HPDE6-E6E7 (cell line): Measurements from ENCODE around the gene NDST3.
A peak's percentile ranks its signal among the peaks of the same experiment; 100 is the strongest.

ENCODE experiments used
- DNase-seq: peaks from one replicate; pipeline ENCODE4 v3.0.0; 2011; ENCODE audit warnings: missing footprints; ENCODE audit errors: extremely low spot score

NDST3 gene

DNA sequence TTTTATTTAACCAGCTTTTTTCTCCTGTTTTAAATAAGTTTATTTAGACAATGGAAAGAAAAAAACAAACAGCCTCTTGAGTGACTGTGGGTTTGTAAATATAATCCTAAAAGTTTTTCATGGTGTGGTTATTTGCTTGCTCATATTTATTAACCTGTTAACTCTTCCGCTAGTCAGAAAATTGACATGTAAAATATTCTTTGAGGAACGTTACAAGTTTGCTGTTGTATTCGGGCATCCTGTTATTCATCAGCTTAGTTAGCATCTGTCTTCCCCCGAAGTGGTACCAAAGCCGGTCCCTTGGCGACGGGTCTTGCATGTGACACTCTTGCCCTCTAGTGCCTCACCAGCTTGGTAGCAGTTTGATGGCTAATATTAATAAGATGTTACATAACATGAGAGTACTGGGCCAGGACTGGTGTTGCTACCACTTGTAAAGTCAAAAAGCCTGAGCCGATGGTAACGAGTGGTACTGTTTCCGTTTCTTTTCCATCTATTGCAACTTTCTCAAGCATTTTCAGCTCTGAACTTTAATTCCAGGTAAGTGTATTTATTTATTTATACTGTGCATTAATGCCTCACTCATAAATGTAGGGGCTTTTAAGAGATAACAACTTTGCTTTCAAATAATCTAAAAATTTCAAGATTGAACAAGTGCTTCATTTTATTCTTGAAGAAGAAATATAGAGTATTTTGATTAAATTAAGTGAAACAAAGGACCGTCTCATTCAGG lies at the start of gene NDST3:
NDST3 (plus strand) TSS at position 434 of the 733 bp plus-strand sequence. CDS start 19,425 bp downstream, outside the sequence.
- peak; percentile 63 for DNase-seq

DNA sequence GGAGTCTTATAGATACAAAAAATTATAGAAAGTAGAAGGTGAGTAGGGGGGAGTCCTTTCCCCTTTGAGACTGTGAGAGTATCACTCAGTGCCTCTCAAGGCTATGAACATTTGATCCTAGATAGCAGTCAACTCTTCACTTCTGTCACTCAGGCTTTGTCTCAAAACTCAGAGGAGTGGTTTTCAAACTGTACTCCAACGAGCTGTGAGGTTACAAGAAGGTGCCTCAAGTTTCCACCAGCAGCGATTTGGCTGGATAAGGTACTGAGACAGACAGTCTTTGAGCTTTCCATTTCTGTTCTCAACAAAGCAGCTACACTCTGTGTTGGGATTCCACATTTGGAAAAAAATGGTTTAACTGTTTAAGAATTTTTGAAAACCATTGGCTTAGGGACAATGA lies 48.0 kb upstream of the NDST3 start:
- DNase-seq = no peak

DNA sequence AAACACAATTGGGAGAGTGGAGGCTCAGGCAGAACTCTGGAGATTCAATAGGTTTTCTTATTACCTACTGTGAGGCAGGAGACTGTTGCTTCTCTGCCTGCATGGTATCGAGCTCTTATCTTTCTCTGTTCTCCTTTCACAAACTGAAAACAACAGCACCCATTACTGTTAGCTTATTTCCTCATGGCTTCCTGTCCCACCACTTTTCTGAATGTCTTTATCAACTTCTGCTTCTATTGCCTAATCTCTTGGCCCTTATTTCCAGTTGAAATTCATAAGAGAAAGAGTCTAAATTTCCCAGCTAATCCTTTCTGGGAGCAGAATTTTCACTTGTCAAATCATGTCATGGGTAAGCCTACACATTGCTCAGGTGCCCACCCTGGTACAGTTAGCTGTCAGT lies 46.8 kb upstream of the NDST3 start:
- DNase-seq = no peak

DNA sequence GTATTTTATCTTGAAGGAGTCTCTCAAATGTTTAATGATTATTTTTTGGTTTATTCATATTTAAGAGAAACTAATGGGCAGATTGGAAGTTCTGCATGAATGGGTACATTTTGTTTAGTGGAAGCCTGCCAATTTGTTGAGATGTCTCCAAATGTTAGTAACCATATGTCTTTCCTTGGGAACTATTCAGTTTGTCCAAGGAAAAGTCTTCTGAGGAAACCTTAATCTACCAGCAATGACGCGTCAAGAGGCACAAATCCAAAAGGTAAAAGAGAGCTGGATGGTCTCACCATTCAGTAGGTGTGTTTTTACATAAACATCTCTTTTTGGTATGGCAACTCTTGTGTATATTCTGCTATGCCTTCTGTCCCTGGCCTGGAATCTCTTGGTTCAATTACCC lies 37.4 kb upstream of the NDST3 start:
- DNase-seq = no peak

DNA sequence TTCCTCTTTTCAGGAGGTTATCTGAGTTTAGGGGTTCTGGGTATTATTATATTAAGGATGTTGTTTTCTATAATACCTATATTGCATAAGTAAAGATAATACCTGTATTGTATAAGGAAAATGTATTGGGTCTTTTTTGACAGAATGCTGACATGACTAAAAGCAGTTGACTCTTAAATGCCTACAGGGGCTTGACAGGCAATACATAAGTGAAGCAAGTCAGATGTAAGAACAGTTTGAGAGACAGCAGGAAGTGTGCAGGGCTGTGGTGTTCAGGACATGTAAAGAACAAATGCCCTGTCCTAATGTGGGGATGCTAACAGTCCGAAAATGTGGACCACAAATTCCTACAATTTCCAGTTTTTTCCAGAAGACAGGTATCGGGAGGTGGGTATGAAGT lies 30.2 kb upstream of the NDST3 start:
- DNase-seq = no peak

DNA sequence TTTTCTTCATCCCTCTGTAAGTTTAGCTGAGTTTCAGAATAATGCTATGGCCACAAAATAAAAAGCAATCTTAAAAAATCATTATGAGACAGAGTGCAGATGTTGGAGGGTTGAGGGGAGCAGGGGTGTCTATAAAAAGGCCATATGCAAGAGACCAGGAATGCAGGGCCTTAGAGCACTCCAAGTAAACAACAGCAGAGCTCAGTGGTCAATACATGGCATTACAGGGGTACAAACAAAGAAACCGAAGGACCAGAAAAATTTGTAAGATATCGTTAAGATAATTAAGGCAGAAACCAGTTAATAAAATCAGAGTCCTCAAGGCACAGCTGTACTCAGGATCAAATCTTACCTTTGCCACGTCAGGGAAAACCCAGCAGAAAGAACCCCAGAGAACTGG lies 28.4 kb upstream of the NDST3 start:
- DNase-seq = no peak

DNA sequence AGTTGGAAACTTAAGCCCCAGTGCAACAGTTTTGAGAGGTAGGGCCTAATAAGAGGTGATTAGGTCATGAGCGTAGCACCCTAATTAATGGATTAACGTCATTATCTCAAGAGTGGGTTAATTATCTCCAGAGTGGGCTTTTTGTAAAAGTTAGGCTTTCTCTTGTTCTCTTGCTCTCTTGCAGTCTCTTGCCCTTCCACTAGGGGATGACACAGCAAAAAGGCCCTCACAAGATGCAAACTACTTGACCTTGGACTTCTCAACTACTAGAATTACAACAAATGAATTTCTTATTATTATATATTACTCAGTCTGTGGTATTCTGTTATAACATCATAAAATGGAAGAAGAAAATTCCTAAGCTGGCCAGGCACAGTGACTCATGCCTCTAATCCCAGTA lies 22.1 kb upstream of the NDST3 start:
- DNase-seq = no peak

DNA sequence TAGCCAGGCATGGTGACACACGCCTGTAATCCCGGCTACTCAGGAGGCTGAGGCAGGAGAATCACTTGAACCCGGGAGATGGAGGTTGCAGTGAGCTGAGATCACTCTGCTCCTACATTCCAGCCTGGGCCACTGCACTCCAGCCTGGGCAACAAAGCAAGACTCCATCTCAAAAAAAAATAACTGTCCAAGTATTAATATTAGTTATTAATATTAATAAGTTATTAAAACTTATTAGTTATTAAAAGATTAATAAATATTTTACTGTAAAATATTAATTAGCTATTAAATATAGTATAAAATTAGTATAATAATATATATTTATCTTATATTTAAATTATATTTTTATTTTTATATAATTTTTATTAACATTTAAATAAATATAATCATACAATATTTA lies 19.5 kb upstream of the NDST3 start:
- no peak for DNase-seq

DNA sequence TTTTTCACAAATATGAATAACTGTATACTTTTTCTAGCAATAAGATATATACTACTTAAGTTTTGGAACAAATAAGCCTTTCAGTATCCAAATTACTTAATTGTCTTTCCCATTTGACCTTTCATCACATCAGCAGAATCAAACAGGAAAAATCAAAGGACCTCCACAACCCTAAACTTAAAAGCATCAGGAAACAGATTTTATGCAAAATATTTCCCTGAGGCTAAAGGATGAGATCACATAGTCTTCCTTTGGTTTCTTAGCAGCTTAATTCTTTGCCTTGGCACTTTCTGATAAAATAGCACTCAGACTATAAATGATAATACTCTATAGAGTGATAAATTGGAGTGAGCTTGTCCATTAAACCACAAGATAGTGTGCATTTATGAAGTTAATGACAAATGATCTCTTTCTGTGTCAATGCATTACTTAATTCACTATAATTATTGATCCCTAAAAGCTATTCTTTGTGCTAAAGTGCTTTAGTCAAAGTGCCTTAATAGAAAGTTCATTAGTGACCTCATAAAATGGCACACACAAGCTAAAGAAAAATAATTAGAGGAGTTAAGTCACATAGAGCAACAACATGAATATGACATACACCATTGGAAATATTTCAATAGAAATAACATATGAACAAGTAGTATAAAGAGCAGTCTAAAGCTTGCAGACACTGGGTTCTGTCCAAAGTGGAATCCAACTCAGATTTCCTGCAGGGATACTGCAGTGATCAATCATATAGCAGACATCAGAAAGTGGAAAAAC lies 15.7 kb upstream of the NDST3 start:
- DNase-seq = no peak

DNA sequence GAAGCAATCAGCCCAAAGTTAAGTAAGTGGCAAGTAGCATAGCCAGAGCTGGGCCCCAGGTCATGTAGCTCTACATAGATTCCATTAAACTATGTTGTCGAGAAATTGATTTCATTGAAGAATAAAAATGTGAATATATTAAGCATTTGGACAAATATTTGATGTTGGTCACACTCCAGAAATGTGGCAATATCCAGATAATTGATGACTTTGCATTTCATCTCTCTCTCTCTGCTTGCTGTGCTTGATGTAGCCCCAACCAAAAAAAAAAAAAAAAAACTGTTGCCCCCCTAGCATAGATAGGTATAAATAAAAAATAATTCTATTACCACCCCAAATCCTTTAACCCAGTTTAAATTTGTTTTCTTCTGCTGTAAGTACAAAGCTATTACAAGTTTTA lies 7.5 kb upstream of the NDST3 start:
- no peak for DNase-seq

DNA sequence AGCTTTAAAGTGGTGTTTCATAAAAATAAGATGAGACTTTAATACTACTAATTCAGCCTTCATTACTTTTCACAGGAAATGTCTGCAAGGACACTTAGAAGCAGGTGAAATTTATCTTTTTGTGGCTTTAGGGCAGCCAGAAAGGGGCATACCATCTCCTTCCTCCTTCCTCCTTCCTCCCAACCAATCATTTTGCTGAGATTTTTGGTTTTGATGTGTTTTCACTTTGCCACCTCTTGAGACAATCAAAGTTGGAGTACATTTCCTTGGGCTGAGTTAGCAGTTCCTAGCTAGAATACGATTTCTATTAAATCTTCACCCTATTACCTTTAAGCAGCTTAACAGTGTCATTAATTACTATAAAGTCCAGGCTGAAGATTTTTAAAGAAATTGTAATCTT lies 5.1 kb upstream of the NDST3 start:
- no peak for DNase-seq

DNA sequence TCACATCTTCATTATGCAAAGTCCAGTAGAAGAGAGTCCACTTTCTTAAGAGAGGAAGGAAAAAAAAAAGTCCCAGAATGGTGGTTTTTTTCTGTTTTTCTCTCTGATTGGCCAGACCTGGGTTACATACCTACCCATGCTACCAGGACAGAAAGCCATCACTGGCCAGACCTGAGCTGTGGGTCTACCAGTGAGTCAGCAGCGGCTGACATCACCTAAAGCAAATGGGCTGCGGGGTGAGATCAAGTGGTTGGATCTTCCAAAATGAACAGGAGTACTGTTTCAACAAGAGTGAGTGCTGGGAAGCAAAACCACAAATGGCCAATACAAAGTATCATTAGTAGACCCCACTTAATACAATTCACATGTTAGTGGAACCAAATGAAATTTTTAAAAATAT lies 1.6 kb upstream of the NDST3 start:
- DNase-seq = peak; percentile 9

DNA sequence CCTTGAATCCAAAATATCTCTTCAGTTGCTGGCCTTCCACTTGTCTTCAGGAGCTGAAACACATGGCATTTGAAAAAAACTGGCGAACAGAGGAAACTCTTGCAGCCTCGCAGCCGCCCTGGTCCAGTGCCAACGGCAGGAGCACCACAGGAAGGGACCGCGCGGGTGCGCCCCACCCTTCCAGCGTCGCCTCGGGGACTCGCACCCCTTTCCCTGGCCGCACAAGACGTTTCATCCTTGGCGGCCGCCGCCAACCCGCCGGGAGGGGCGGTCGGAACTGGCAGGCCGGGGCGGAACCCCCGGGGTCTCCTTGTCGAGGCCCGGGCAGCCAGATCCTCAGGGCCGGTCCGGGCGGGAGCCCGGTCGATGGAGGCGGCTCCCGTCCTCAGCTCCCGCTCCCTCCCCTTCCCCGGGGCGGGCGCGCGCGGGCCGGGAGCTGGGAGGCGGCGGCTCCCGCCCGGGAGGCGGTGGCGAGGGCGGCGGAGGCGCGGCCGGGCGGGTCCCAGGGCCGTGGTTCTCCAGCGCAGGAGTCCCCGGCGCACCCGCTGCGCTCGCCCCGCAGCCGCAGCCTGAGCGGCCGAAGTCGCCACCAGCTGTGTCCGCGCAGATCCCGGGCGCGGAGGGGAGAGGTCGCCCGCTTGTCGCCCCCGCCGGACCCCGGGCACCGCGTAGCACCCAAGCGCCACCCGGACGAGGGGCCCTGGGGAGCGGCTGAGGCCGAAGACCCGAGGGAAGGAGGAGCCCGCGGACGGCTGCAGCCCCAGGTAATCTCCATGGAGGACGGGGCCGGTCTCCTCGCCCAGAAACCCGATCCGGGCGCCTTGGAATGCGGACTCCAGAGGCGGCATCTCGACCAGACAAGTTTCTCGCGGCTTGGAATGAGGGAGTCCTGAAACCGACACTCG lies 886 bp upstream of the NDST3 start:
- DNase-seq = peak; percentile 23

DNA sequence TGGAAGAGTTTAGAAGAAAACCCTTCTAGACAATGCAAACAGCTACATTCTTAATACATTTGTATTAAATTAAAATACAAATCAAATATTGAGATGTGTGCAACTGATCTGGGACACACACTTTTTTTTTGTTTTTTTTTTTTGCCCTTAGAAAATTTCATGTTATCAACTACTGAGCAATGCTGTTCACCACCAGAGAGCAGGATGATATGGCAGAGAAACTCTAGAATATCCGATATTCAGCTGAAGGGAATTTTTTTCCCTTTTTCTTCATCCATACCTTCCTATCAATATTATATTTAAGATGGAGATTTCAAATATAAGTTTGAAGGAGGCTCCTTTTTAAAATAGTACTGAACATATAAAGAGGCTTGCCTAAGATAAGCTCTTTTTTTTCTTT lies 1.0 kb downstream of the NDST3 start:
- no peak for DNase-seq

DNA sequence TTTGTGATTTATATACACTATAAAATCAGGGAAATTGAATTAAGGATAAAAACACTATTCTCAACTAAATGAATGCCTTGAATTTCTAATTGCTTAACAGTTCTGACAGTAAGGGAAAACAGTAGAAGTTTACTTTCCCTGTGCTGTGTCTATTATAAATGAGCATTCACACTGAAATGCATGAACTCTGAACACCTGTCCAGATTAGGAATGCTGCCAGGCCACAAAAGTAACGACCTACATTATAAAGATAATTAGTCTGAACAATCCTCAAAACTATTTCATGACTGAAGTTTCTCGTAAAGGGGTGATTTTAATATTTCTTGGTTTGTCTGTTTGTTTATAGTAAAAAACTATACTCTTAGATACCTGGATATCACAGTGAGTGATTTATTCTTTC lies 2.0 kb downstream of the NDST3 start:
- no peak for DNase-seq

DNA sequence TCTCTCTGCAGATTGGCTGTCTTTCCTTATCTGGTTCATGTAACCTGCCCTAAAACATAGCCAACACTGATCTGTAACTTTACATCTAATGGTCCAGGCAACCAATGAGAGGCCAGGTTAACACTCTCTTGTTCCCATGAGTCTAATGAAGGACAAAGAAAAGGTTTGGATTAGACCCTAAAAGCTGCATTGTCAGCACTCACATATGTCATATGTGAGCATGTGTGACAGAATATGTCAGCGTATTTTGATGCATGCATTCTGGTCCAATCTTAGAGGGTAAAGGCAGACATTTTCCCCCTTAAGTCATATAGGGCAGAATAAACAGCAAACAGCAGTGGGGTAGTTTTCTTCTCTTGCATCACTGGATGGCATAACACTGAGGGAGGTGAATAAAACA lies 3.7 kb downstream of the NDST3 start:
- no peak for DNase-seq

DNA sequence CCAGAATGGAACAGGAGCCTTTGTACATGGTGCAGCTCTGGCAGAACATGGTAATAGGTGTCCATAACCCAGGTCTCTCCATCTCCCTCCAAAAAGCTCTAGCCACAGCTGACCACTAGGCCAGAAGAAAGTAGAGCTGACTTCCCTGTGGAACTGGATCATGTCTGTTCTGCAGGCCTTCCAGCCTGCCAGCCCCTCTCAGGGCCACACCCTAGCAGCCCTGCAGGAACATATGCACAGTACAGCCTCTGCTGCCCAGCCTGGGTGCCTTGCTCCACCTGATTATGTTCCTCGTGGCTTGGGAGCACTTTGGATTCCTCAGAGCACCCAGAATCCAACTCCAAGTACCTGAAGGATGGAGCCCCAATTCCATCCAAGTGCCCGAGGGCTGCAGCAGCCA lies 12.0 kb downstream of the NDST3 start:
- DNase-seq = no peak

DNA sequence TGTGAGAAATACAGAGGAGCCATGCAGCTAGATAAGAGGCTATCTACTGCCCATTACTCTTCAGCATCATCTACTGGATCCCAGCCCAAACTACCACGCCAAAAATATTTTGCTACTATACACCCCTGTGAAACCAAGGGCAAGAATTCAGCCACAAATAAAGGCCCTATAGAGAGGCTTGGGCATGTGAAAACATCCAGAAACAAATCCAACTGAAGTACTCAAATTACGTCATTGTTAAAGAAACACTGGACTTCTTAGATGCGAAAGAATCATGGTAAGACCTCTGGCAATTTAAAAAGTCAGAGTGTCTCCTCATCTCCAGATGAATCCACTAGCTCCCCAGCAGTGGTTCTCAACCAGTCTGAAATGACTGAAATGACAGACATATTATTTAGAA lies 12.8 kb downstream of the NDST3 start:
- no peak for DNase-seq

DNA sequence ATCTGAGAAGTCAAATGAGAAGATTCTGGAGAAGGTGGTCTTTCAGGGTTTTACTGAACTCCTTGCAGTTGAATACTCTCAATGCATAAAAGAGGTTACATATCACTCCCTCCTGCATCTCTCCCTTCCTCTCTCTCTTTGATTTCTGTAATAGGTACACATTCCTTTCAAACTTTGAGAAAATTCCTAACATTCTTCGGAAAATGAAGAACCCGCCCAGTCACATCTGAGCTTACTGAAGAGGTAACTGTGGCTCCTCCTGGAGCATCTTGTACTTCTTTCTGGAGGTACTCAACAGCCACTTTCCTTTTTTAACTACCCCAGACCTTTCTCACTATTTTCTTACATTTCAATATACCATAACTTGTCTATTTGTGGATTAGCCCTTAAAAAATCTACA lies 24.7 kb downstream of the NDST3 start:
- no peak for DNase-seq

DNA sequence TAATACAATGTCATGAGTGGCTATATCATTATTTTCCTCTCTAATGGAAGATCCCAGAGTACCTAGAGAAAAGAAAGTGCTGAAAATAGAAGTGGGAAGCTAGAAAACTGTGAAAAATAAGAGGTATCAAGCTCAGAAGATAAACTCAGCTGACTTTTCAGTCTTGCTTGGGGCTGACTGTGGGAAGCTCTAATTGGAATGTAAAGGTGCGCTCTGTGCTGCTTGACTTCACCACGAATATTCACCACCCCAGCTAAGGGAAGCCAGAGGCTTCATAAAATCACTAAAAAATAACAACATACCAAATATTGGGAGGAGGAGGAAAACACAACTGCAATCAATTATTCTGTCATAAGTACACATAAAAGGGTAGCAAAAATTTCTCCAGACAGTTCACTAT lies 25.1 kb downstream of the NDST3 start:
- DNase-seq = no peak

DNA sequence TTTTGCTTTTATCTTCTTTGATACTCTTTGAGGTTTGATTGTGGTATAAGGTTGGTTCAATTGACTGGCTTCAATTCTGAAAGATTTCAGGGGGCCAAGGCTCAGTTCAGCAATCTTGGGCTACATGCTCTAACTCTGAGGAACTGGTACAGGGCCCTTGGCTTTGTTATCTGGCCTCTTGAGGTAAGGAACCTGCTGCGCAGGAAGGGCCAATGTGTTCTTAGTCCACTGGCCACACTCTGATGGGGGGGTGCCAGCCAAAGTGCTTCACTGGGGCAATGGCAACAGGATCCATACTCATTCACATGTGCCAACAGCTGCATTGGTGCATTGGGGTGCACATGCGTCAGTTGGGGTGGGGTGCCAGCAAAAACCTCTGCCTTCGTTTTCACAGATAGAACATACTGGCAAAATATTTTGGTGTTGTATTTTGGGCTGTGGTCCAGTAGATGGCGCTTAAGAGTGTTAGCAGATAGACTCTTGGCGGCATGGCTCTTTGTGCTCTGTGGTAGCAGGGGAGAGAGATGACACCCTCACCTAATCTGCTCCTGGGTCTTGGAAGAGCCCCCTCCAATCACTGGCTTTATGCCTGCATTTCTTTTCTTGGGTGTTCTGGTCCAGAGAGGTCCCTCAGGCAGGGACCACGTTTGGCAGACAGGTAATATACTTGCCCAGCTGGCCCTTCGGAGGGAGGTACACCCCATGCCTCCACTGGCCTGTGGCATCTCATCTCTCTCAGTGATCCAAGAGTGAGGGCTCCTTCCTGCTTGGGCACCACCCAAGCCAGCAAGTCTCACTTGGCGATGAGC lies 42.9 kb downstream of the NDST3 start:
- peak; percentile 7 for DNase-seq

DNA sequence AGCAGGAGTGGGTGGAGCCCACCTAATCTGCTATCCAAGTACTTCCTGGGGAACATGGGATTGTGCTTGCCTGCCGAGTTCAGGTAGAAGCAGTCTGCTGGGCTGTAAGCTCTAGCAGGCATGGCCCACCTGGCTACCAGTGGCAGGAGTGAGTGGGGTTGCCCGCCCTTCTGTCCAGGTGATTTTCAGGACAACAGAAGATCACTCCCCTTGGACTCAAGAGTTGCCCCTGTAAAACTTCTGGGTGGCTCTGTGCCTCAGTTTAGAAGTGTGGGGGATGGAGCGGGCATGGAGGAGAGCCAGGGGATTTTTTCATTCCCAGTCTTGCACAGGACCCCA lies 43.5 kb downstream of the NDST3 start:
- no peak for DNase-seq
